ENCODE data around the gene SAXO2.
"Not testable (repeated sequence)": the region's sequence is repeated elsewhere in the genome, so short reads cannot be mapped to it uniquely, and the experiment has no call there.

Gene SAXO2, protein sequence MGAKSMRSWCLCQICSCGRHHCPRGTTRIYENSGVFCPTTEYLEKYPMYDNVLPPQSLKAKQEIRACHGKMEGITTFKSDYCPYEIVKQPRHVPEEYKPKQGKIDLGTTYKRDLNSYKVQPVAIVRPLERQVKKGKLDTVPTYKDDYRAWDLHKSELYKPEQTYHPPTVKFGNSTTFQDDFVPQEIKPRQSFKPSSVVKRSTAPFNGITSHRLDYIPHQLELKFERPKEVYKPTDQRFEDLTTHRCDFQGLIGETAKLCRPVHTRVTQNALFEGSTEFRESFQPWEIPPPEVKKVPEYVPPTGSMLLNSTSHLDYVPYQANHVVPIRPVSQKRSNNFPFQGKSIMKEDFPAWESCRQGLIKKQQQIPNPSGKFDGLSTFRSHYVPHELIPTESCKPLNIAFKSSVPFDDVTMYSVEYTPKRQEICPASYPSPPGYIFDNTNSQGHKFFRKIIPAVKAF

DNA sequence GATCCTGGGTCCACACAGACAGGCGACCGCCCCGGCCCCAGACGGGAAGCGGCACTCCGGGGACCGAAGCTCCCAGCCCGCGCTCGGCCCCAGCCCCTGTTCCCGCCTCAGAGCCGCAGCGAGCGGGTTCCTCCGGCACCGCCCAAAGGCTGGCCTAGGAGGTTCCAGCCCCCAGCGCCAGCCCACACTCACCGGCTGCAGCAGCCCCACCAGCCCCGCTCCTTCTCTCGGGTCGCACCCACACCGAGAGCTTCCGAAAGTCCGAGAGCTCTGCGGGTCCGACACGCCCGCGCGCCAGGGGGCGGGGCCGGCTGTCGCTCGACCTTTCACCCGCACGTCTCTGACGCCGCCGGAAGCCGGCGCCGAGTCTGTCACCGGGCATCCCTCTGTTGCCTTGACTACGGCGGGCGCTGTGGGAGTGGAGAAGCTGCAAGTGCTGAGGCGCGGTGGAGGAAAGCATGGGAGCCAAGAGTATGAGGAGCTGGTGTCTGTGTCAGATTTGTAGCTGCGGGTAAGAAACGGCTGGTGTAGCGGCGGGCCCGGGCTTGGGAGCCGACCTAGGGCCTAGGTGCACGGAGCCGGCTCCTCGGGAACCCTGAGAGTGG, at the start of gene SAXO2, which contains the start of gene EFL1:
SAXO2 (plus strand) TSS at position 397 of the 605 bp plus-strand sequence; CDS start at position 459, 62 bp downstream.
EFL1 (minus strand) TSS at position 313 of the 605 bp plus-strand sequence. CDS start 956 bp downstream, outside the sequence.
- H3K4me3 ChIP-seq (ENCODE audit: low read depth, low read length), result peak within 1 kb of the TSS; percentile 85

DNA sequence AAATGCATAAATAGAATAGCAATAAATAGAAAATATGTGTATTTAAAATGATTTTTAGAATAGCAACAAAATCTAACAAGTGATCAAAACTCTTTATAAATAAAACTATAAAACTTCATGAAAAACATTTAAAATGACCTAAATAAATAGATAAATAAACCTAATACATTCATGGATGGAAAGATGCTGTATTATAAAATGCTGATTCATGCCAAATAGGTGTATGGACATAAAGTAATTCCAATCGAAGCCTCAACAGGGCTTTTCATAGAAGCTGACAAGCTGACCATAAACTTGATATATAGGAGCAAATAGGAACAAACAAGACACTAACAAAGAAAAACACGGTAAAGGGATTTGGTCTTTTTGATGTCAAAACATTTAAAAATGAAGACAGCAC, 46.5 kb upstream of the SAXO2 start:
- not testable (repeated sequence) for H3K4me3 ChIP-seq (ENCODE audit: low read depth, low read length)

DNA sequence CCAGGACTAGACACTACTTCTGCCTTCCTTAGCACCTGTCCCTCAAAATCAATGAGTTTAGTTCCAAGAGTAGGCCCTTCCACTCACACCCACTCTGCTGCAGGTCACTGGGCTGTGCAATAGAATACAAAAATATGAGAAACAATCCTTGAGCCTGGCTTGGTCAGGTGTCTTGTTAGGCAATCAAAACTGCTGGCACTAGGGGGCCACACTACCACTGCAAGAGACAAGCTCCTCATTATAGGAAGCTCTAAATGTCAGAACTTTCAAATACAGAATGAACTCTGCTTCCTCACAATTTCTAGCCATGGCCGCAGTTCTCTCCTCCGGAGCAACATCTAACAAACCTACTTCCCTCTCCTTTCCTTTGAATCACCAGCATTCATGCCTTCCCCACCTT, 41.1 kb upstream of the SAXO2 start:
- H3K4me3 ChIP-seq (ENCODE audit: low read depth, low read length), result not testable (repeated sequence)

DNA sequence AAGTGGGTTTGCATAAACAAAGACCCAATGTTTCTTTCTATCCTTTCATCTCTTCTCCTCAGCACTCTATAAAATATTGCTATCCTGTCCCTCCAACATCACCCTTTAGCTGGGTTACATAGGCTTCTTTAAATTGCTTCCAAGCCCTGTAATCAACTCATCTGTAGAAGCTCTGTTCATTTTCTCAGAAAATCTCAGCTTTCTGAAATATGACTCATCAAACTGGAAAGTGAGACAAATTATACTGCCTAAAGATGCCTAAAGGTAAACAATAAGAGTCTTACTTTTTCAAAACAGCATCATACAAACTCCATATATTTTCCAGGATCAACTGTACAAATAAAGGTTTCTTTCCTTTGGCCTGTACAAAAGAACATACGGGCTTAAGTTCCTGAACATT, 33.9 kb upstream of the SAXO2 start:
- no peak overlapping the region for H3K4me3 ChIP-seq (ENCODE audit: low read depth, low read length)

DNA sequence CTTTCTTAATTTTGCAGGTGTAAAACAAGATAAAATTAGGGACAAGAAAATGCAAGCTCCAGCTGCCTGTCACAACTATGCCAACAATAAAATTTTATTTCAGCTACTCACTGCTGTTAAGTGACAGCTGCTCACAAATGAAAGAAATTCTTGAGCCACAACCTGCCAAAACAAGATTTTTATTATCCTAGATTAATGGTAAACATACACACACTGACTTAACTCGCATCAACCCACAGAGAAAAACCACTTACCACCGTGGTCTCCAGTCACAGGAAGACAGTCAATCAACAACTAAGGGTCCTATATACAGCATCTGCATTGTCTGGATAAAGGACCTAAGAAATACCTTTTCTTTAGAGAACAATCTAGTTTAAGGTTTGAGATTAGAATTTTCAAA, 31.4 kb upstream of the SAXO2 start:
- H3K4me3 ChIP-seq (ENCODE audit: low read depth, low read length), result no peak overlapping the region

DNA sequence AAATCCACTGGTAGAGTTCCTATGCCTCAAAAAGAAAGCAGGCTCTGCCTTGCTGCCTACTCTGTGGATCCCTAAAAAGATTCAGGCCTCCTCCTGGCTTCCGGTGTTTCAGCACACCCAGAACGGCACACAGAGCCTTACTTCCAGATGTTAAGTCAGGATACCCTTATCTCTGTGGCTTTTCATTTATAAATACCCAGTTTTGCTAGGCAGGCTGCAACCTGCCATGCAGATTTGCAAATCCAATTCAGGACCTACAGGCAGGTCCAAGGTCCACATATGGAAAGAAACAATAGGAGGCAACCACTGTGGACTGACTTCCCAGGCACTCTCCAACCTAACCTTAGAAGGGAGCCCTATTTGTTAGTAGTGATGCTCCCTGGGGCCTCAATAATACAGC, 30.8 kb upstream of the SAXO2 start:
- no peak overlapping the region for H3K4me3 ChIP-seq (ENCODE audit: low read depth, low read length)

DNA sequence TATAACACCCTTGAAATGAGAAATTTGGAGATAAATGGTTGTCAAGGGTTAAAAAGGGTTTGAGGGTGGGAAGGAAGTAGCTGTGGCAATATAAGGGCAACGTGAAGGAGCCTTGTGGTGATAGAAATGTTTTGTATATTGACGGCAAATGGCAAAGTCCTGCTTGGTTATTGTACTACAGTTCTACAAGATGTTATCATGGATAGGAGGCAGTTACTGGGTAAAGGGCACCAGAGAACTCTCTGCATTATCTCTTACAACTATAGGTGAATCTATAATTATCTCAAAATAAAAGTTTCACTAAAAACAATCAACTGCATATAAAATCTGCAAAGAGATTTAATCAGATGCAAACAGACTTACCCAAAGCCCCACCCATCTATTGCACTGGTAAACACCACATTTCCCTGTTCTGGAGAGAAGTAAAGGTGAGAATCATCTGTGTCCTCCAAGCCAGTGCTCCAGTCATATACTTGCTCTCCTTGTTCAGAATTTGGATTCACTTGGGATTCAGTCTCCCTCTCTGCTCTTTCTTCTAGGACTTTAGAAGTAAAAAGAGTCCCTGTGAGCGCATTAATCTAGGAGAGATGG, 24.6 kb upstream of the SAXO2 start:
- not testable (repeated sequence) for H3K4me3 ChIP-seq (ENCODE audit: low read depth, low read length)

DNA sequence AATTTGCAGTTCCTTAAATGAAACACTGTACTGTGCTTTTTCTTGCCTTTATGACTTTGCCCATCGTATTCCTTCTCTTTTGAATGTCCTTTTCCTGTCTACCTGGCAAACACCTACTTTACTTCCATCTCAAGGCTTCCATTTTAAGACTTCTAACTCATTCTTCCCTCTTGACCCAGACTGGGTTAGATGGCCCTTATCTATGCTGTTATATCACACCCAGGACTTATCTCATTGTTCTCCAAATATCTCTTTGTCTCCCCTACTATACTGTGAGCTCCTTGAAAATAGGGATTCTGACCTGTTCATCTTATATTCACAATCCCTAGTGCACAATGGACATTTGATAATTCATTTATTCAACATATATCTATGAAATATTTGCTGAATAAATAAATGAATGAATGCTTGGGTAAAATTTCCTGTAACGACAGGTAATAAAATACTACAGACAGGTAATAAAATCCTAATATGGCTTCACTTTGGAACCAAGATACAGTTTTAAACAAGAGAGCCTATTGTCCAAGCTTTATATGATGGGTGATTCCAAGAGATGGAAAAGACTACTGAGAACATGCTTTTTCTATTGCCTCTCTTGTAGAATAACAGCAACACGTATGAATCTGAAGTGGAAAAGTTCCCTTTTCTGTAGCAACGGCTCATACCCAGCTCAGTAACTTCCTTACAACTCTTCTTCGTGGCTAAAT, 22.8 kb upstream of the SAXO2 start:
- no peak overlapping the region for H3K4me3 ChIP-seq (ENCODE audit: low read depth, low read length)

DNA sequence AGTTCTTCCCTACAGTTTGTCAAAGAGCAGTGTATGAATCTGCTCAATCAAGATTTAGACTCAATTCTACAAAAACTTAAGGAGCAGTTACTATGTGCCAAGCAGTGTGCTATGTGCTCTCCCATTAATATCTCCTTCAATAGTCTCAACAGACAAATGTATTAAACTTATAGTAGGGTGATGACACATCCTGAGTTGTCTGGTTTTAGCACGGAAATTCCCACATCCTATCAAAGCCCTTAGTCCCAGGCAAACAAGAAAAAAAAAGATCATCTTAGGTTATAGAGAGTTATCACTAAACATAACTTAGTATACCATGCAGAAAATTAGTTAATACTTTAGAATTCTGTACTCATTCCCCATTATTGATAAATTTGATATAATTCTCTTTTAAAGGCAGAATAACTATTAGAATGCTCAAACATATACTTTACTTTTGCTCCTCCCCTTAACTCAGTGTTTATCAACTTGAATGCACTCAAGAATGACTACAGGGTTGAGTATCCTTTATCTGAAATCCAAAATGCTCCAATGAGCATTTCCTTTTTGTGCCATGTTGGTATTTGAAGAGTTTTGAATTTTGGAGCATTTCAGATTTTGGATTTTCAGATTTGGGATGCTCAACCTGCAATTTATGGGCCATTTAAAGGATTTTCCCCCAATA, 20.6 kb upstream of the SAXO2 start:
- not testable (repeated sequence) for H3K4me3 ChIP-seq (ENCODE audit: low read depth, low read length)

DNA sequence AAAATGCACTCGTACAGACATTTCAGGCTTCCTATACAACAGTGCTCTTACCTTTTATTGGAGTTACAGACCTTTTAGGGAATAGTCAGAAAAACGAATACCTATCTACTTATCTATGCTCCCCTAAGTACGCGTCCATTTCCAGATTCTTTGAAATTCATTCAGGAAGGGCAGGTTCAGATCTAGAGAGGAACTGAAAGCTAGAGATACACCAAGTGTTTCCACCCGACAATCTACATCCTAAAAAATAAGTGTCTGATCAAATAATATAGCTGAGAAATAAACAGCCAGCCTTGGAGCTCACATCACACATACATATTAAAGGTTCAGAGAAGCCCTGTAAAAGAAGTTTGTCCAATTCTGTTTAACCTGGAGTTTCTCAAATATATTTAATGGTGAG, 19.0 kb upstream of the SAXO2 start:
- not testable (repeated sequence) for H3K4me3 ChIP-seq (ENCODE audit: low read depth, low read length)

DNA sequence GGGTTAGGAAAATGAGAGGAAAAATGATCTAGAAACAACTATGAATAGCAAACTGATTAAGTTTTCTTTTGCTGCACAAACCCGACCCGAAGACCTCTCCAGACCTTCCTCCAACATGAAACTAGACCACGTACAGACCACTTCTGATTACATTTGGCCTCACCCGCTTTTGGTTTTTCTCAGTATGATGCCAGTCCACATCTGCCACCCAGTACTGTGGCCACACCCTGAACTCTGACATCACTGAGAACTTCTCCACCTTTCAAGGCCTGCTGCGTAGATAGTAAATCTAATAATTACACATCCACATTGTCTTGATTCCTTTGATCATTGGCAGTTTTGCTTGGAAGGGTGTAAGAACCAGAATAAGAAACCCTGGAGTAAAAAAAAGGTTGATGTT, 16.7 kb upstream of the SAXO2 start:
- not testable (repeated sequence) for H3K4me3 ChIP-seq (ENCODE audit: low read depth, low read length)

DNA sequence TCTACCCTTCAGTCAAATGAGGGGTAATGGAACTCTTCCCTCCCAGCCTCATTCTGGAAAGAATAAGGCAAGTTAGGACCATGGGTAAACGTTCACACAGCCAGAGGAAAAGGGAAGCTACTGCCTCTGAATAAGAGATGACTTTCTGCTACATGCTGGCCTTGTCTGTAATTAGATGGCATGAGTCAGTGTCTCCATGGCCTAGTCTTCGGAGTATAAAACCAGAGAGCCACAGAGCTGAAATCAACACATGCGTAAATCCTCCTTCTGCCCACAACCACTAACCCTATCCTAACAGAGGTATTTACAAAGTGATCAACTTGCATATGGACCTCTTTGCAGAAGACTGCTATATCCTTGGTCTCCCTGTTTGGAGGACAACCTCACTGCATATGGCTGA, 14.4 kb upstream of the SAXO2 start:
- H3K4me3 ChIP-seq (ENCODE audit: low read depth, low read length), result not testable (repeated sequence)

DNA sequence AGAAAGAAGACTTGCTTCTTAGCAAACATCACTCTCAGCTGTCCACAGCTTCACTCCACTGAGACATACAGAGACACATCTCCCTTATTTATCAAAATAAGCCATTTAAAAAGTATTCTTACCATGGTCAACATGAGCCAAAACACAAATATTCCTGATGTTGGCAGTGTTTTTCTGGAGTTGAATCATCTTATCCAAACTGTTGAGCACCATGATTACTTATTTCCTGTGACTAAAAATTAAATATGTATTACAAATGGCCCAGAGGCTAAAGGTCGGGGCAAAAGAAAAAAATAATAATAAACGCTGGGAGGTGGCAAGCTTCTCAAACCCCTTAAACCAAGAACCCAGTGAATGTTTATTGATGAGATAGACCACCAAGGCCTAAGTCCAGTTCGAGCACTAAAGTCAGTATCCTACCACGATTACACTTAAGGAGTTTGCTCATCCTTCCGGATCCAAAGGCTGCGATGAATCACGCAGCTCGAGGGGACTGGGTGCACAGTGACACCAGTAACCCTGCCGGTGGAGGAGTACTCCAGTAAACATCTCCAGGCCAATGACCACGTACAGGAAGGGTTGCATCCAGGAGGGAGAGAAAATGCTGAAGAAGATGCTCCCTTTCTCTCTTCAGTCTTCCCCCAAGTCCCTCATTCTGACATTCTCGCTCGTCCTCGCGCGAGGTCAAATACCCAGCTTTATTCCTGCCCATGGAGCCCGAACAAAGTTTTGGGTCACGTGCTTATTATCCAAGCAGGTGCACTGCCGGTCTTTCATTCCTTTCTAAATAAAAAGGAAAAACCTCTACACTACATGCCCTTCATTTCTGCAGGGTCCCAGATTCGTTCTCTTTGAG, 824 bp upstream of the SAXO2 start:
- peak overlapping the region; percentile 85 for H3K4me3 ChIP-seq (ENCODE audit: low read depth, low read length)

DNA sequence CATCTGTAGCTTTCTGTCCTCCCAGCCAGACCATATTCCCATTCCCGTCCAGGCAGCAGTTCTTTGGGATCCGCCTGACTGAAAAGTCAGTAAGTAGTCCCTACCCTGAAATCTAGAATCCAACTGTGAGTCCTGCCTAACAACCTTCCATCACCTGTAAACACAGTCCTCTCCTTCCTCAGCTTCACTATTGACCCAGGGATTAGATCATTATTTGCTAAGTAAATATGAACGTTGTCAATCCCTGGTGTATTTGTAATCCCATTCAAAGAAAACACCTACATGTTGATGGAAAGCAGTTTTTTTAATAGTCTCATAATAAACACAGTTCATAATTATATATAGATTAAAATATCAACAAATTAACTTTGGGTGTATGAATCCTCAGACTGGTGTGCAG, 732 bp downstream of the SAXO2 start:
- H3K4me3 ChIP-seq (ENCODE audit: low read depth, low read length), result peak overlapping the region; percentile 85

DNA sequence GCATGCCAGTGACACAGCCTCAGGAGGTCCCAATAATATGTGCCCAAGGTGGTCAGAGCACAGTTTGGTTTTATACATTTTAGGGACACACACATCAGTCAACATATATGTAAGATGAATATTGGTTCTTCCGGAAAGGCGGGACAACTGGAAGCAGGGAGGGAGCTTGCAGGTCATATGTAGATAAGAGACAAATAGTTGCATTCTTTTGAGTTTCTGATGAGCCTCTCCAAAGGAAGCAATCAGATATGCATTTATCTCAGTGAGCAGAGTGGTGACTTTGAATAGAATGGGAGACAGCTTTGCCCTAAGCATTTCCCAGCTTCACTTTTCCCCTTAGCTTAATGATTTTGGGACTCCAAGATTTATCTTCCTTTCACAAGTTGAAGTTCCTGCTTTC, 4.5 kb downstream of the SAXO2 start:
- H3K4me3 ChIP-seq (ENCODE audit: low read depth, low read length), result not testable (repeated sequence)

DNA sequence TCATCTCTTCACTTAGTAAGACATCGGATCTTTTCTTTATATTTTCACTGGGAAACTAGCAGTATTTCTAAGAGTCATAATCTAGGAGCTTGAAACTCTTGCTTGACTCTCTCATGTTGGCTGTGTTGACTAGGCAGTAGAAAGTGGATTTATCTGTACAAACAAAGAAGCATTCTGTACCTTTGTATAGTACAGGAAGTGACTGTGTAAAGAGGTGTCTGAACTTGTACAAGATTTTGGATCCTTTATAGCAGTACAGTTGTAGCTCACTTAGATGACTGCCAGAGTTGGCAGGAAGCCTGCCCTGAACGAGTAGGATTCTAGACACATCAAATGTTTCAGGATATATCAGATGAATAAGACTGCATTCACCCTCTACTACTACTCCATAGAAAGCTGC, 5.8 kb downstream of the SAXO2 start:
- H3K4me3 ChIP-seq (ENCODE audit: low read depth, low read length), result not testable (repeated sequence)

DNA sequence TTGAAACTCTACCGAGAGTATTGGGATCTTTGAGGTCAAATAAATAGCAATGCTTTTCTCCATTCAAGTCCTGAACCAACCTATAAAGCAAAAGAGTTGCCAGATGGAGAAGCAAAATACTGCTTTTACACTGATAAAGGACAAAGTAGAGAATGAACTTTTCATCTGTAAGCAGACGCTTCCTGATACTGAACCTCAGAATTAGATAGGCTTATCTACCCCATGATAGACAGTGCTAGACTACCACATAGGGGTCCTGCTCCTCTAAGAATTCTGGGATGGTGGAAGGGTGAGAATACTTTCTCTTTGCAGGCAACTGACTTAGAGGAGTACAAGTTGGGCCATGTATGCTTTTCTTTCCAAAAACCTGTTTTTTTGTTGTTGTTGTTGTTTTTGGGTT, 9.5 kb downstream of the SAXO2 start:
- no peak overlapping the region for H3K4me3 ChIP-seq (ENCODE audit: low read depth, low read length)

DNA sequence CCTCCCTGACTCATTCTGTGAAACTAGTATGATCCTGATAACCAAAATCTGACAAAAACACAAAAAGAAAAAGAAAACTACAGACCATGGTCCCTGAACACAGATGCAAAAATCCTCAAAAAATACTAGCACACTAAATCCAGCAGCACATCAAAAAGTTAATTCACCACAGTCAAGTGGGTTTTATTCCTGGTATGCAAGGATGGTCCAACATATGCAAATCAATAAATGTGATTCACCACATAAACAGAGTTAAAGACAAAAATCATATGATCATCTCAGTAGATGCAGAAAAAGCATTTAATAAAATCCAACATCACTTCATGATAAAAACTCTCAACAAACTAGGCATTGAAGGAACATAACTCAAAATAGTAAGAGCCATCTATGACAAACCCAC, 12.8 kb downstream of the SAXO2 start:
- no peak overlapping the region for H3K4me3 ChIP-seq (ENCODE audit: low read depth, low read length)

DNA sequence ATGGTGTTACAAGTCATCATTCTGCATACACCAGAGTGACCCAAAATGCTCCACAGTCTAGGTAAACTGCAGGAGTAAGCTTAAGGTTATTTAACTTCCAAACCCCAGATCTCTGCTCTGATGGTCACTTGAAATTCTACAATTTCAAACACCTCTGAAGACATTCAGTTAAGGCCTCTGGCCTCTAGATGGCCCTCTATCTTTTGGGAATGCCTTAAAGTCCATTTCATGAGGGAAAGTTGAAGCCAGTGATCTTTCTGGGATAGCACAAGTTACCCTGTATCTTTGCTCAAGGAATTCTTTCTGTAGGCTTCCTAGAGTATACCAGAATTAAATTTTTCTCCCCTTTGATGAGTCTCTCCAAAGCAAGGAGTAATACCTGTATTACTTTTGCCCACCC, 18.7 kb downstream of the SAXO2 start:
- not testable (repeated sequence) for H3K4me3 ChIP-seq (ENCODE audit: low read depth, low read length)

DNA sequence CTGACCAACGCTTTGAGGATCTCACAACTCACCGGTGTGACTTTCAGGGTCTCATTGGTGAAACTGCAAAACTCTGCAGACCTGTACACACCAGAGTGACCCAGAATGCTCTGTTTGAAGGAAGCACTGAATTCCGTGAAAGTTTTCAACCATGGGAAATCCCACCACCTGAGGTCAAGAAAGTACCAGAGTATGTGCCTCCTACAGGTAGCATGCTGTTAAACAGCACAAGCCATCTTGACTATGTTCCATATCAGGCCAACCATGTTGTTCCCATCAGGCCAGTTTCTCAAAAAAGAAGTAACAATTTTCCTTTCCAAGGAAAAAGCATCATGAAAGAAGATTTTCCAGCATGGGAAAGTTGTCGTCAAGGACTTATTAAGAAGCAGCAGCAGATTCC, 19.8 kb downstream of the SAXO2 start:
- not testable (repeated sequence) for H3K4me3 ChIP-seq (ENCODE audit: low read depth, low read length)

Measured in iPS-11a (cell line).